Ascending aorta (tissue), 2 donors: ENCODE measurements around the gene FAM234B. TPM values are rescaled to one million over a fixed set of nuclear protein-coding genes. Genes with fewer than 3 reads are reported as not detected.

ENCODE experiments used
- DNase-seq, 2 donors: peaks; one replicate each; pipeline ENCODE4 v3.0.0-alpha.2; 2019; ENCODE audit warnings: low spot score in 2 of 2
- H3K27ac ChIP-seq, 2 donors: fragments of 200-600 bp; sonication (generic); one replicate each; pipeline ENCODE4 v1.5.1; 2016 to 2017; ENCODE audit warnings: mild to moderate bottlenecking in 1 of 2
- H3K27me3 ChIP-seq: fragments of 200-600 bp; sonication (generic); one replicate; pipeline ENCODE4 v1.5.1; 2017
- H3K36me3 ChIP-seq, 2 donors: fragments of 200-600 bp; sonication (generic); one replicate each; pipeline ENCODE4 v1.5.1; 2016
- H3K4me1 ChIP-seq, 2 donors: fragments of 200-600 bp; sonication (generic); one replicate each; pipeline ENCODE4 v1.5.1; 2016 to 2017; ENCODE audit warnings: mild to moderate bottlenecking in 1 of 2
- H3K4me3 ChIP-seq, 2 donors: fragments of 200-600 bp; sonication (generic); one replicate each; pipeline ENCODE4 v1.5.1; 2016 to 2017; ENCODE audit warnings: mild to moderate bottlenecking in 1 of 2
- H3K9me3 ChIP-seq, 2 donors: fragments of 200-600 bp; sonication (generic); one replicate each; pipeline ENCODE4 v1.5.1; 2016
- intact Hi-C: fragments of 100-400 bp; cut with DNase I; formaldehyde crosslinking; loops from one replicate; pipeline ENCODE4 v1.15.1; 2023
- total RNA-seq: library from RNA; depleted of rRNA; stranded (reverse); fragments of >200 nt; gene quantifications from one replicate; pipeline ENCODE4 v1.1.0, GENCODE V29; 2016
- TF ChIP-seq, protein P1 (sequence below), 3 experiments: fragments of 200-600 bp in 2 of 3; fragments of 450-650 bp in 1 of 3; sonication (generic) in 2 of 3; IDR thresholded peaks; one replicate each; pipeline ENCODE4 v1.5.1; 2016 to 2019; ENCODE audit warnings: antibody characterized with exemption in 3 of 3, mild to moderate bottlenecking in 1 of 3, moderate library complexity in 1 of 3

The FAM234B gene
- total RNA-seq, 1 donor from 2014 or later: 6.7 TPM

DNA sequence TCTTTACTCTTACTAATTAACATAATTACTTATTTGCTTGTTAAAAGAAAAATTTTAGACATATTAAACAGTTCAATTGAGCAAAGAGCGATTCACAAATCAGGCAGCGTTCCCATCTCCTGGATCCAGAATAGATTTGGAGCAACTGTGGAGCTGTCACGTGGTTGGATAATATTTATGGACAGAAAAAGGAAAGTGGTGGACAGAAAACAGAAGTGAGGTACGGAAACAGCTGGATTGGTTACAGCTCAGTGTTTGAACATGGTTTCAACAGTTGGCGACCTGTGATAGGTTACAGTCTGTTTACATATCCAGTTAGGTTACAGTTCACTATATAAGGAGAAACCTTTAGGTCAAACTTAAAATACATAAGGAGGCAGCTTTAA, 19.7 kb upstream of the FAM234B start:
- DNase-seq: no peak
- intact Hi-C loops: loop anchor here (1.0 to 2.0 kb wide), 2 partner anchors 20 to 188 kb away; partner anchors contain the start of gene FAM234B
- H3K27ac ChIP-seq: no peak overlapping the region
- TF ChIP-seq, protein P1, sequence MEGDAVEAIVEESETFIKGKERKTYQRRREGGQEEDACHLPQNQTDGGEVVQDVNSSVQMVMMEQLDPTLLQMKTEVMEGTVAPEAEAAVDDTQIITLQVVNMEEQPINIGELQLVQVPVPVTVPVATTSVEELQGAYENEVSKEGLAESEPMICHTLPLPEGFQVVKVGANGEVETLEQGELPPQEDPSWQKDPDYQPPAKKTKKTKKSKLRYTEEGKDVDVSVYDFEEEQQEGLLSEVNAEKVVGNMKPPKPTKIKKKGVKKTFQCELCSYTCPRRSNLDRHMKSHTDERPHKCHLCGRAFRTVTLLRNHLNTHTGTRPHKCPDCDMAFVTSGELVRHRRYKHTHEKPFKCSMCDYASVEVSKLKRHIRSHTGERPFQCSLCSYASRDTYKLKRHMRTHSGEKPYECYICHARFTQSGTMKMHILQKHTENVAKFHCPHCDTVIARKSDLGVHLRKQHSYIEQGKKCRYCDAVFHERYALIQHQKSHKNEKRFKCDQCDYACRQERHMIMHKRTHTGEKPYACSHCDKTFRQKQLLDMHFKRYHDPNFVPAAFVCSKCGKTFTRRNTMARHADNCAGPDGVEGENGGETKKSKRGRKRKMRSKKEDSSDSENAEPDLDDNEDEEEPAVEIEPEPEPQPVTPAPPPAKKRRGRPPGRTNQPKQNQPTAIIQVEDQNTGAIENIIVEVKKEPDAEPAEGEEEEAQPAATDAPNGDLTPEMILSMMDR (IDR thresholded peaks at IDR 0.05): no peak
- no peak overlapping the region for H3K4me3 ChIP-seq
- H3K9me3 ChIP-seq: no peaks in the 10 kb centered on the region
- no peaks in the 10 kb centered on the region for H3K36me3 ChIP-seq
- peaks cover 0 to 2% of the 10 kb centered on the region in 2 donors for H3K4me1 ChIP-seq
- H3K27me3 ChIP-seq: no peaks in the 10 kb centered on the region

DNA sequence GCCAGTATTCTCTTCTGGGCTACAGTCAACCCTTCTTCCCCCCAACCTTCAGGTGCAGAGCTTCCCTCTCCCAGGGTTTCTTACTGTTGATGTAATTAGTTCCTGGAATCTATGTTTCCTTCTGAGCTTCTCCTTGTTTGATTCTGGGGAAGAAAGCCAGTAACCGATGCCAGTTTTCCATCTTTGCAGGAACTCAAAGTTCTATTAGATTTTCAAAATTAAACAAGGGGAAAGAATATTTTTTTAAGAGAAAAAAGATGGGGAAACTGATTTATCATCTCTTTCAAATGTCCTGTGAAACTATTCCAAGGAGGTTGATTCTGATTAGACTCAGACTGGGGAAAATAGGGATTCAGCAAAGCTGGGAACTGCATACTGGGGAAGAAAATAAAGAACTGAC, 17.9 kb upstream of the FAM234B start:
- no peak overlapping the region for H3K27ac ChIP-seq
- peak overlapping the region in 1 of 2 donors; percentile 3 for H3K4me3 ChIP-seq
- TF ChIP-seq, protein P1 (IDR thresholded peaks at IDR 0.05): no peak
- H3K27me3 ChIP-seq: no peaks in the 10 kb centered on the region
- no peaks in the 10 kb centered on the region for H3K36me3 ChIP-seq
- intact Hi-C loops: no loop called here
- DNase-seq: no peak
- no peaks in the 10 kb centered on the region for H3K9me3 ChIP-seq
- H3K4me1 ChIP-seq: peaks cover 0 to 2% of the 10 kb centered on the region in 2 donors

DNA sequence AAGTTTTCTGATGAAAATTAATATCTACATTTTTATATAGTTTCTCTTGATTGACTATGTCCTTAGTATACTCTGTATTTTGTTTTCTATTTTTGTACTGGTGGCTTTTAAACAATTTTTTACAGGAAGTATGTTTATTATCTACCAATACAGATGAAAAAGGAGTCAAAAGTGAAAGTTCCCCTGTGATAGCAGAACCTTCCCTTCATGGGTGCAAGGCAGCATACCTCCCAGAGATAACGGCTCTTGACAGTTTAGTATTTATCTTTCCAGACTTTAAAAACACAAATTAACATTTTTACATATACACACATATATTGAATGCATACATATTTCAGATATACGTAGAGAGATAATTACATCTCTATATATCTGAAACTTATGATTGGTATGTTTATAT, 17.1 kb upstream of the FAM234B start:
- H3K27ac ChIP-seq: no peak overlapping the region

DNA sequence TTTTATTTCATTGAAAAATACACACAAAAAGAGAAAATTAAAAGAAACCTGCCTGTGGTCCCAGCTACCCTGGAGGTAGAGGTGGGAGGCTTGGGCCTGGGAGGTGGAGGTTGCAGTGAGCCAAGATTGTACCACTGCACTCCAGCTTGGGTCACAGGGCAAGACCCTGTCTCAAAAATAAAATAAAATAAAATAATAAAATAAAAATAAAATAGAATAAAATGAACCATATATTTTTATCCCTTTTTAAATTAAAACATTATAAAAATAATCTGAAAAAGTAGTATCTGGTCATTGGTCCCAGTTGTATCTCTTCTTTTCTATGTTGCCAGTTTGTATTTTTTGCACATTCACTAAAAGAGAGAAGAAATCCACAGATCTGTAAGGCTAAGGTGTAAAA, 16.7 kb upstream of the FAM234B start:
- H3K27me3 ChIP-seq: no peaks in the 10 kb centered on the region
- H3K27ac ChIP-seq: no peak overlapping the region
- DNase-seq: no peak
- intact Hi-C loops: no loop called here
- H3K4me3 ChIP-seq: no peak overlapping the region
- H3K4me1 ChIP-seq: peaks cover 0 to 2% of the 10 kb centered on the region in 2 donors
- no peaks in the 10 kb centered on the region for H3K9me3 ChIP-seq
- TF ChIP-seq, protein P1 (IDR thresholded peaks at IDR 0.05): no peak
- H3K36me3 ChIP-seq: no peaks in the 10 kb centered on the region

More for the DNA sequence above, 17.1 kb upstream of the FAM234B start:
- DNase-seq: no peak
- no peaks in the 10 kb centered on the region for H3K9me3 ChIP-seq
- no peaks in the 10 kb centered on the region for H3K36me3 ChIP-seq
- intact Hi-C loops: no loop called here
- no peaks in the 10 kb centered on the region for H3K27me3 ChIP-seq
- H3K4me3 ChIP-seq: no peak overlapping the region
- TF ChIP-seq, protein P1 (IDR thresholded peaks at IDR 0.05): no peak
- peaks cover 0 to 2% of the 10 kb centered on the region in 2 donors for H3K4me1 ChIP-seq

DNA sequence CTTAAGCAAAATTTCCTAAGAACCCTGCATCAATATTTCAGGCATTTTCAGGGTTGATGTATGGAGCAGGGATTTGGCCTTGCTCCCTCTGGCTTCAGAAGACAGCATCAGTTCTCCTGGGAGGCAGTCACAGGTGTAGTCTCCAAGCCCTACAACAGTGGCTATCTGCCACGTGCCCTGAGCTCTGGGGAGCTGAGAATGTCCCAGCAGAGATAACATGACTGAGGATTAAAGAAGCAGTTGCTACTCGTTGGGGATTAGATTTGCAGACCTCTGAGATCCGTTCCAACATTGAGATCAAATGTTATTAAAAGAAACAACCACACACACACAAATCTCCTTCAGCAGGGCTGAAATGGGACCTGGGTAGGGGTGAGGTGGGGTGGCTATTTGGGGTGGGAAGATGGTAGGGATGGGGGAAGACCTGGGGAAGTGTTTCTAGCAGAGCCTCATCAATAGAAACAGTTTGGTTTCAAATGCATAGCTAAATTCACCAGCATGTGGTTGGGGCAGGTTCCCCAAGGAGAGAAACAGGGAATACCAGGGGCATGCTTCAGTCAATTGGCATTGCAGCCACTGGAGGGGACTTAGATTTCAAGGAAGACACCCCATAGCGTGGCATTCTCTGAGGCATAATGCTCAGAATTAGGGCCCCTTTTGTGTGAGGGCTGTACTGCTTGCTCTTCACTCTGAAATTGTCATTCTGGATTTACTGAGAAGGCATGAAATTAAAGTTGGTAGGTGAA, 15.2 kb upstream of the FAM234B start:
- Histone ChIP-seq H3K4me1 (peaks cover 0 to 2% of the 10 kb centered on the region in 2 donors), H3K9me3 (no peaks in the 10 kb centered on the region), H3K27me3 (no peaks in the 10 kb centered on the region), H3K36me3 (no peaks in the 10 kb centered on the region), H3K4me3 (no peak overlapping the region), H3K27ac (no peak overlapping the region)
- no peak for DNase-seq
- TF ChIP-seq, protein P1 (IDR thresholded peaks at IDR 0.05): no peak
- intact Hi-C loops: no loop called here
